Right ventricle myocardium inferior (tissue), 1 donor: Measurements from ENCODE around the gene PRRC2A. TPM values are rescaled to one million over a fixed set of nuclear protein-coding genes. Genes with fewer than 3 reads are reported as not detected.

ENCODE experiments used
- ATAC-seq: fragments of 200-7000 bp; cut with Tn5 transposase; one replicate; pipeline ENCODE4 v1.9.1; 2020; ENCODE audit warnings: mild to moderate bottlenecking, moderate library complexity
- DNase-seq: peaks from one replicate; pipeline ENCODE4 v3.0.0; 2021; ENCODE audit errors: missing footprints
- intact Hi-C: fragments of 100-400 bp; cut with DNase I; formaldehyde crosslinking; loops from one replicate; pipeline ENCODE4 v1.11.0; 2022
- total RNA-seq: library from RNA; stranded (reverse); fragmentation: NEBNext Ultra II Directional; extraction: Animal tissue kit (Norgen Biotek cat#: 25700); gene quantifications from one replicate; pipeline ENCODE4 v1.2.1, GENCODE V29; 2021
- donor health status: DM: no; HTN: yes; CAD: no; lungs with severe emphysema.

PRRC2A gene
- total RNA-seq, 1 donor from 2014 or later, result 82.7 TPM

- intact Hi-C loops, result no loop called here
- no peak for ATAC-seq
- DNase-seq, result no peak
These were observed 3.5 kb upstream of the PRRC2A start for GRCh38 chr6:31617010-31617409.

- intact Hi-C loops, result loop anchor here (1.0 to 5.0 kb wide), 4 partner anchors 32 to 282 kb away; partner anchors contain the start of genes ABHD16A, BAG6, DDX39B and ZBTB12
- ATAC-seq, result peak; percentile 95
These were observed 520 bp upstream of the PRRC2A start for GRCh38 chr6:31619805-31620585.

GRCh38 chr6:31621320-31621939 is 915 bp downstream of the PRRC2A start:
- DNase-seq (no peak), ATAC-seq (no peak)
- intact Hi-C loops, result loop anchor here (2.0 to 5.0 kb wide), 2 partner anchors 79 to 81 kb away; partner anchors contain the start of genes ABHD16A and DDX39B

More at GRCh38 chr6:31619805-31620585, 520 bp upstream of the PRRC2A start:
- DNase-seq, result peak; percentile 99

- no peak for DNase-seq
- no peak for ATAC-seq
- intact Hi-C loops, result loop anchor here (2.0 to 5.0 kb wide), 2 partner anchors 79 to 80 kb away; partner anchors contain the start of genes ABHD16A and DDX39B
These were observed 1.5 kb downstream of the PRRC2A start for GRCh38 chr6:31621991-31622390.

- intact Hi-C loops, result loop anchor here (5.0 kb wide), 1 partner anchor 80 kb away; the partner anchor contains the start of gene ABHD16A
- ATAC-seq, result no peak
- DNase-seq, result no peak
These were observed 2.2 kb downstream of the PRRC2A start for GRCh38 chr6:31622684-31623091.

- intact Hi-C loops, result loop anchor here (5.0 kb wide), 1 partner anchor 78 kb away; the partner anchor contains the start of gene ABHD16A
- no peak for ATAC-seq
- no peak for DNase-seq
These were observed 3.6 kb downstream of the PRRC2A start for GRCh38 chr6:31624070-31624469.

GRCh38 chr6:31626952-31627351 is 6.4 kb downstream of the PRRC2A start:
- ATAC-seq (no peak), DNase-seq (no peak)
- intact Hi-C loops, result no loop called here

- ATAC-seq, result no peak
- no peak for DNase-seq
- intact Hi-C loops, result no loop called here
These were observed 7.3 kb downstream of the PRRC2A start for GRCh38 chr6:31627690-31628287.

GRCh38 chr6:31629014-31629413 is 8.5 kb downstream of the PRRC2A start:
- ATAC-seq, result no peak
- DNase-seq, result no peak
- intact Hi-C loops, result no loop called here

GRCh38 chr6:31630177-31630934 is 9.8 kb downstream of the PRRC2A start:
- ATAC-seq, result no peak
- intact Hi-C loops, result no loop called here
- DNase-seq, result no peak

- intact Hi-C loops, result no loop called here
- ATAC-seq (no peak), DNase-seq (no peak)
These were observed 10.7 kb downstream of the PRRC2A start for GRCh38 chr6:31631209-31631608.

GRCh38 chr6:31631681-31632278 is 11.3 kb downstream of the PRRC2A start:
- intact Hi-C loops, result no loop called here
- DNase-seq (no peak), ATAC-seq (no peak)

GRCh38 chr6:31632279-31632946 is 11.9 kb downstream of the PRRC2A start:
- intact Hi-C loops, result no loop called here
- DNase-seq, result no peak
- no peak for ATAC-seq

- DNase-seq (no peak), ATAC-seq (no peak)
- intact Hi-C loops, result no loop called here
These were observed 12.9 kb downstream of the PRRC2A start for GRCh38 chr6:31633447-31633846.

GRCh38 chr6:31634131-31634530 is 13.6 kb downstream of the PRRC2A start:
- no peak for DNase-seq
- ATAC-seq, result no peak
- intact Hi-C loops, result no loop called here

GRCh38 chr6:31634969-31635575 is 14.6 kb downstream of the PRRC2A start:
- intact Hi-C loops, result no loop called here
- DNase-seq (no peak), ATAC-seq (no peak)

GRCh38 chr6:31636698-31637596 is 16.4 kb downstream of the PRRC2A start:
- intact Hi-C loops, result no loop called here
- ATAC-seq, result no peak
- no peak for DNase-seq
